Measurements from ENCODE around the gene ITGBL1.

Gene ITGBL1

DNA sequence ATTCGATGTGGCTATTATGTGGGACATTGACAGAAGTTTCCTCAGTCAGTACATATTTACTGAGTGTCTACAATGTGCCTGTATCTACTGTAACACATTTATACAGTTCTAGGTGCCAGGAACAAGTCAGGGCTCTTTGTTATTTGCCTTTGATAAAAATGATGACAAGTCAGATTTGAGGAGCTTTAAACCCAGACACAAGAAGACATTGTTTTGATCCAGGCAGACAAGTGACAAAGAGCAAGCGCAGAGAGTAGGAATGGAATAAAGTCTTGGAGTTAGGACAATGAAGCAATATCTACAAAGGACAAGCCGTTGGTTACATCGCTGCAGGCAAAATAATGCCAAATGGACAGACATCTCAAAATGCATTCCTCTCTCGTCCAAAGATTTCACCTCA, 70.1 kb downstream of the ITGBL1 start:
- Histone ChIP-seq H3K4me3 (ENCODE audit: low read length, poor library complexity, severe bottlenecking) (no peak overlapping the region), H3K4me2 (ENCODE audit: low read depth, low read length, poor library complexity, severe bottlenecking) (no peak overlapping the region), H4K20me1 (ENCODE audit: insufficient read depth, low read length, poor library complexity, severe bottlenecking) (no peaks in the 10 kb centered on the region), H3K79me2 (ENCODE audit: insufficient read depth, low read length) (no peaks in the 10 kb centered on the region), H3K9ac (ENCODE audit: low read depth, low read length, poor library complexity, severe bottlenecking) (no peak overlapping the region), H3K27me3 (ENCODE audit: insufficient read depth, low read length, poor library complexity, severe bottlenecking) (no peaks in the 10 kb centered on the region), H2AFZ (ENCODE audit: low read length) (no peak overlapping the region), H3K4me1 (ENCODE audit: insufficient read depth, low read length, poor library complexity, severe bottlenecking) (peaks cover 18% of the 10 kb centered on the region), H3K36me3 (ENCODE audit: insufficient read depth, low read length) (no peaks in the 10 kb centered on the region), H3K9me3 (ENCODE audit: insufficient read depth, low read depth, low read length) (no peaks in the 10 kb centered on the region), H3F3A (ENCODE audit: low read depth) (no peaks in the 10 kb centered on the region), H3K9me2 (replicated peaks; ENCODE audit: low read depth, low read length) (no peaks in the 10 kb centered on the region)
- TF ChIP-seq EZH2phosphoT487 (IDR thresholded peaks at IDR 0.05; ENCODE audit: borderline replicate concordance), result no peak
- TF ChIP-seq, protein P1, sequence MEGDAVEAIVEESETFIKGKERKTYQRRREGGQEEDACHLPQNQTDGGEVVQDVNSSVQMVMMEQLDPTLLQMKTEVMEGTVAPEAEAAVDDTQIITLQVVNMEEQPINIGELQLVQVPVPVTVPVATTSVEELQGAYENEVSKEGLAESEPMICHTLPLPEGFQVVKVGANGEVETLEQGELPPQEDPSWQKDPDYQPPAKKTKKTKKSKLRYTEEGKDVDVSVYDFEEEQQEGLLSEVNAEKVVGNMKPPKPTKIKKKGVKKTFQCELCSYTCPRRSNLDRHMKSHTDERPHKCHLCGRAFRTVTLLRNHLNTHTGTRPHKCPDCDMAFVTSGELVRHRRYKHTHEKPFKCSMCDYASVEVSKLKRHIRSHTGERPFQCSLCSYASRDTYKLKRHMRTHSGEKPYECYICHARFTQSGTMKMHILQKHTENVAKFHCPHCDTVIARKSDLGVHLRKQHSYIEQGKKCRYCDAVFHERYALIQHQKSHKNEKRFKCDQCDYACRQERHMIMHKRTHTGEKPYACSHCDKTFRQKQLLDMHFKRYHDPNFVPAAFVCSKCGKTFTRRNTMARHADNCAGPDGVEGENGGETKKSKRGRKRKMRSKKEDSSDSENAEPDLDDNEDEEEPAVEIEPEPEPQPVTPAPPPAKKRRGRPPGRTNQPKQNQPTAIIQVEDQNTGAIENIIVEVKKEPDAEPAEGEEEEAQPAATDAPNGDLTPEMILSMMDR (conservative IDR thresholded peaks at IDR 0.05; ENCODE audit: low read length), result no peak

DNA sequence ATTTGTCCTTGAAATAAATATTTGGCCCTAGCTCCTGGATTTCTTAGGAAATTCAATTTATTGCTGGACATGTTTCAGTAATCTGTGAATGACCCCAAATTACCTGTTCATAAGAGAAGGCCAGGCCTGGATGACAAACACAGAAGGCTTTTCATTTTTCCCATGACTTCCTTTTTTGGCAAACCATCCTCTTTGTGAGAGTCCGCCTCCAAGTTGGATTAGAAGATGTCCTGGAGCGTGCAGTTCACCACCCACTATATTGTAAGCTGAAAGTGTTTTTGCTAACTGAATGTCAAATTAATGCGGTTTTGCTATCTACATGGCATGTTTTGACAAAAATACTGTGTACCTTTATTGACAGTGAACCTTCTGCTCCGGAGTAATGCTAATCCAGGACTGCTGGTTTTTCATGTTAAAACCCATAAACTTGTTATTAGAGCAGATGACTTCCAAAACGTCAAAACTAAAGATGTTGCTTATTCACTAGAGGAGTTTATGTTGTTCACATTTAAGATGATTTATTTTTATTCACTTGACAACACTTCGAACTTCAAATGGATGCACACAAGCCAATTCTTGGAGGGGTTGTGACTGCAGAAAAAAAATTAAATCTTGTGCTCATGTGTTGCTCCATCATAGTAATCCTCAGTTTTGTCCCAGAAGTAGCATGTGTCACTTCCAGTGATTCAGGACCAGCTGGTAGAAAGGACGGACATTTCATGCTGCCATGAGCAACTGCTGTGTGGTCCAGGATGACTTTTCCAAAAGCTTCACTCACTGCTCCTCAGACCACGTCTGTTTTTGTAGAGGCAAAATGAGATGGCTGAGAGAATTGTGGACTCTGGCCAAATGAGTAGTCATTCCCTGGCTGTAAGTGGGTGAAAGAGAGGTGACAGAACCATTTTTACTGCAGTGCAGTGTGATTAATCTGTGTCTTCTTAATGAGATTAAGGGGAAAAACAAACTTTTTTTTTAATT, 71.0 kb downstream of the ITGBL1 start:
- Histone ChIP-seq H3K36me3 (ENCODE audit: insufficient read depth, low read length) (no peaks in the 10 kb centered on the region), H3K4me2 (ENCODE audit: low read depth, low read length, poor library complexity, severe bottlenecking) (no peak overlapping the region), H3K4me3 (ENCODE audit: low read length, poor library complexity, severe bottlenecking) (no peak overlapping the region), H3K4me1 (ENCODE audit: insufficient read depth, low read length, poor library complexity, severe bottlenecking) (peaks cover 18% of the 10 kb centered on the region), H3K79me2 (ENCODE audit: insufficient read depth, low read length) (no peaks in the 10 kb centered on the region), H3K9ac (ENCODE audit: low read depth, low read length, poor library complexity, severe bottlenecking) (no peak overlapping the region), H4K20me1 (ENCODE audit: insufficient read depth, low read length, poor library complexity, severe bottlenecking) (no peaks in the 10 kb centered on the region), H3K9me2 (replicated peaks; ENCODE audit: low read depth, low read length) (no peaks in the 10 kb centered on the region), H3F3A (ENCODE audit: low read depth) (no peaks in the 10 kb centered on the region), H2AFZ (ENCODE audit: low read length) (no peak overlapping the region), H3K9me3 (ENCODE audit: insufficient read depth, low read depth, low read length) (no peaks in the 10 kb centered on the region), H3K27me3 (ENCODE audit: insufficient read depth, low read length, poor library complexity, severe bottlenecking) (no peaks in the 10 kb centered on the region)
- TF ChIP-seq, protein P1 (conservative IDR thresholded peaks at IDR 0.05; ENCODE audit: low read length), result no peak
- TF ChIP-seq EZH2phosphoT487 (IDR thresholded peaks at IDR 0.05; ENCODE audit: borderline replicate concordance), result no peak

DNA sequence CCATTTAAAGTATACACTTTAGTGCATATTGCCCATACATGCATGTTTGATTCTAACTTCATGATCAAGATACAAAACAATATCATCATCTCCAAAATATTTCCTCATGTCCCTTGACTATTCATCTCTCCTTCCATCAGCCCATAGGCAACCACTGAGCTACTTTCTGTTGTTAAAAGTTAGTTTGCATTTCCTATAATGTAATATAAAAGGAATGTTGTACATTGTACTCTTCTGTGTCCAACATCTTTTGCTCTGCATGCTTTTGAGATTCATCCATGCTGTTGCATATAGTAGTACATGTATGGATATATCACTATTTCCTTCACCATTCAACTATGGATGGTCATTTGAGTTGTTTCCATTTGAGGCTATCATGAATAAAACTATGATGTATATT, 74.7 kb downstream of the ITGBL1 start:
- no peaks in the 10 kb centered on the region for H4K20me1 ChIP-seq (ENCODE audit: insufficient read depth, low read length, poor library complexity, severe bottlenecking)
- H3F3A ChIP-seq (ENCODE audit: low read depth), result no peaks in the 10 kb centered on the region
- H3K79me2 ChIP-seq (ENCODE audit: insufficient read depth, low read length), result no peaks in the 10 kb centered on the region
- no peaks in the 10 kb centered on the region for H3K27me3 ChIP-seq (ENCODE audit: insufficient read depth, low read length, poor library complexity, severe bottlenecking)
- H3K4me2 ChIP-seq (ENCODE audit: low read depth, low read length, poor library complexity, severe bottlenecking), result no peak overlapping the region
- H3K4me3 ChIP-seq (ENCODE audit: low read length, poor library complexity, severe bottlenecking), result no peak overlapping the region
- TF ChIP-seq, protein P1 (conservative IDR thresholded peaks at IDR 0.05; ENCODE audit: low read length), result no peak
- H3K9ac ChIP-seq (ENCODE audit: low read depth, low read length, poor library complexity, severe bottlenecking), result no peak overlapping the region
- no peaks in the 10 kb centered on the region for H3K36me3 ChIP-seq (ENCODE audit: insufficient read depth, low read length)
- no peaks in the 10 kb centered on the region for H3K9me3 ChIP-seq (ENCODE audit: insufficient read depth, low read depth, low read length)
- H3K4me1 ChIP-seq (ENCODE audit: insufficient read depth, low read length, poor library complexity, severe bottlenecking), result peaks cover 2% of the 10 kb centered on the region
- no peaks in the 10 kb centered on the region for H3K9me2 ChIP-seq (replicated peaks; ENCODE audit: low read depth, low read length)
- H2AFZ ChIP-seq (ENCODE audit: low read length), result no peak overlapping the region

Data from Loucy (cell line).